GM19023 (cell line): ENCODE measurements around the gene NKX2-4.
"Not testable (repeated sequence)": the region's sequence is repeated elsewhere in the genome, so short reads cannot be mapped to it uniquely, and the experiment has no call there.

Experiments
- ATAC-seq: cut with Tn5 transposase; IDR thresholded peaks from one replicate; pipeline ENCODE4 v1.9.1; 2021; ENCODE audit warnings: mild to moderate bottlenecking, moderate library complexity; ENCODE audit not compliant: unreplicated experiment

NKX2-4 gene

GRCh38 chr20:21397341-21398108 is at the start of gene NKX2-4:
TSS of gene NKX2-4 (minus strand) at chr20:21397526. CDS start at chr20:21397399, 127 bp downstream.
- no peak for ATAC-seq

GRCh38 chr20:21437816-21438215 is 40.5 kb upstream of the NKX2-4 start:
- ATAC-seq: no peak

- no peak for ATAC-seq
These were observed 39.9 kb upstream of the NKX2-4 start for GRCh38 chr20:21437248-21437647.

- ATAC-seq: no peak
These were observed 38.9 kb upstream of the NKX2-4 start for GRCh38 chr20:21436205-21436604.

- ATAC-seq: no peak
These were observed 38.2 kb upstream of the NKX2-4 start for GRCh38 chr20:21435576-21435975.

- no peak for ATAC-seq
These were observed 36.1 kb upstream of the NKX2-4 start for GRCh38 chr20:21433329-21433890.

GRCh38 chr20:21432911-21433310 is 35.6 kb upstream of the NKX2-4 start:
- ATAC-seq: no peak

GRCh38 chr20:21430020-21430419 is 32.7 kb upstream of the NKX2-4 start:
- no peak for ATAC-seq

- no peak for ATAC-seq
These were observed 27.5 kb upstream of the NKX2-4 start for GRCh38 chr20:21424846-21425245.

GRCh38 chr20:21423712-21424111 is 26.4 kb upstream of the NKX2-4 start:
- not testable (repeated sequence) for ATAC-seq

GRCh38 chr20:21421601-21422236 is 24.4 kb upstream of the NKX2-4 start:
- no peak for ATAC-seq

GRCh38 chr20:21419147-21419546 is 21.8 kb upstream of the NKX2-4 start:
- ATAC-seq: not testable (repeated sequence)

GRCh38 chr20:21413996-21414395 is 16.7 kb upstream of the NKX2-4 start:
- ATAC-seq: not testable (repeated sequence)

- no peak for ATAC-seq
These were observed 14.4 kb upstream of the NKX2-4 start for GRCh38 chr20:21411725-21412124.

- no peak for ATAC-seq
These were observed 1.7 kb upstream of the NKX2-4 start for GRCh38 chr20:21399005-21399475.

GRCh38 chr20:21398109-21399004 is 1.0 kb upstream of the NKX2-4 start:
- no peak for ATAC-seq

- ATAC-seq: no peak
These were observed 556 bp downstream of the NKX2-4 start for GRCh38 chr20:21396599-21397340.

GRCh38 chr20:21395666-21396598 is 1.4 kb downstream of the NKX2-4 start:
- ATAC-seq: no peak

GRCh38 chr20:21395051-21395665 is 2.2 kb downstream of the NKX2-4 start:
- no peak for ATAC-seq
